ENCODE data around the gene ATP5F1E. TPM values are rescaled to one million over a fixed set of nuclear protein-coding genes. Genes with fewer than 3 reads are reported as not detected.

ATP5F1E gene
- total RNA-seq, 1 donor from 2014 or later: 102 TPM

DNA sequence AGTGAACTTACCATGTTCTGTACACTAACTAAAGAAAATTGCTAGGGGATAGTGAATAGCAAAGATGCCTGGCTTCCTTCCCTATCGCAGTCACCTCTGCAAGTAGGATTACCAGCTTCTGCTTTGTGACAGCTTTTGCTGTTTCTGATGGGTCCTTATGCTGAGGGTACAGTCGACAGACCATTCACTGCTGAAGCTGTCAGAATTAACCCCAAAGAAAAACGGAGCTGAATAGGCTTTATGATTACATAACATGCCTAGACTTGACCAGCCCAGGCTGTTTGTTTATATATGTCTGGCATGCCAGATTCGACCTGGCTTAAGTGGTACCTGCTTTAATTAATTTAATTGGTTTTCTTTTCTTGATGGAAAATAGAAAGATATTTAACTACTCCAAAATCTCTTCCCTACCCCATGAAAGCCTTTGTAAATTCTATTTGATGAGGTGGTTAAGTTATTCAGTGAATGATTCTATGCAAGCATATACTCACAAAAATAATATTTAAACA lies 32.1 kb upstream of the ATP5F1E start:
- Mint-ChIP-seq H3K27me3 (ENCODE audit: unreplicated experiment) (no peaks in the 10 kb centered on the region), H3K27ac (ENCODE audit: unreplicated experiment) (no peak overlapping the region), H3K4me1 (ENCODE audit: unreplicated experiment) (no peaks in the 10 kb centered on the region), H3K4me3 (ENCODE audit: unreplicated experiment) (no peak overlapping the region), H3K36me3 (ENCODE audit: low read depth, unreplicated experiment) (no peaks in the 10 kb centered on the region), H3K9me3 (ENCODE audit: unreplicated experiment) (no peaks in the 10 kb centered on the region)
- DNase-seq (ENCODE audit: low spot score): no peak
- TF ChIP-seq, protein P1, sequence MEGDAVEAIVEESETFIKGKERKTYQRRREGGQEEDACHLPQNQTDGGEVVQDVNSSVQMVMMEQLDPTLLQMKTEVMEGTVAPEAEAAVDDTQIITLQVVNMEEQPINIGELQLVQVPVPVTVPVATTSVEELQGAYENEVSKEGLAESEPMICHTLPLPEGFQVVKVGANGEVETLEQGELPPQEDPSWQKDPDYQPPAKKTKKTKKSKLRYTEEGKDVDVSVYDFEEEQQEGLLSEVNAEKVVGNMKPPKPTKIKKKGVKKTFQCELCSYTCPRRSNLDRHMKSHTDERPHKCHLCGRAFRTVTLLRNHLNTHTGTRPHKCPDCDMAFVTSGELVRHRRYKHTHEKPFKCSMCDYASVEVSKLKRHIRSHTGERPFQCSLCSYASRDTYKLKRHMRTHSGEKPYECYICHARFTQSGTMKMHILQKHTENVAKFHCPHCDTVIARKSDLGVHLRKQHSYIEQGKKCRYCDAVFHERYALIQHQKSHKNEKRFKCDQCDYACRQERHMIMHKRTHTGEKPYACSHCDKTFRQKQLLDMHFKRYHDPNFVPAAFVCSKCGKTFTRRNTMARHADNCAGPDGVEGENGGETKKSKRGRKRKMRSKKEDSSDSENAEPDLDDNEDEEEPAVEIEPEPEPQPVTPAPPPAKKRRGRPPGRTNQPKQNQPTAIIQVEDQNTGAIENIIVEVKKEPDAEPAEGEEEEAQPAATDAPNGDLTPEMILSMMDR (IDR thresholded peaks at IDR 0.05; ENCODE audit: unreplicated experiment): no peak

DNA sequence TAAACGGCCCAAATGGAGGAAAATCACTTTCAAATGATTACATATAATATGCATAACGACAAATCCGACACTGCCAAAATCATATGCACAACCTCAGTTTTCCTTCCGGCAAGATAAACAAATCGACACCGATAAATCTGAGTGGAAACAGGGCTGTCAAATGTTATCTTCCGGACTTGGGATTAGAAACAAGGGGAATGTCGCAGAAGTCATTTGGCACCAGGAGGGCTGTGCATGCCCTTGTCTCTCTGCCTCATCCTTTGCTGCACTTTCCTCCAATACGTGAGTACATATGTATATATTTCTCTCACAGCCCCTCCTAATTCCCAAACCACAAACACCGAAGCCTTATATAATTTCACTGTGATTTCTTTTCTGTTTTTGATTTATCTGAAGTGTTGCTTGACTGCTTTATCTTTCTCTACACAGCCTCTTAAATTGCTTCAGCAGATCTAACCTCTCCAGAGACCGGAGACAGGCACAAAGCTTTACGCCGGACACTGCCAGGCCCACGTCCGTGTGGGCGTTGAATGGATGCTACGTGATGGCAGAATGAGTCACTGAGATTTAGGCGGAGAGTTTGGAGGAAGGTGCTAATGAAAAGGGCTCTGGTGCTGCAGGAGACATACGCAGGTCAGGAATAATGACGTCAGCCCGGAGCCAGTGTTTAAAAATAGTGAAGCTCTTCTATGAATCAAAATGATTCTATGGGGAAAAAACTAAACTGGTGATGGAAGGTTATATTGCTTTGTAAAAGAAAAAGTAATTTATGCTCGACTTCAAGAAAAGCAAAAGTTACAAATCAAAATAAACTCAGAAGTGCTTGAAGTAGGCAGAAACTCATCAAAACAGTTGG lies 31.5 kb upstream of the ATP5F1E start:
- H3K9me3 Mint-ChIP-seq (ENCODE audit: unreplicated experiment): no peaks in the 10 kb centered on the region
- no peaks in the 10 kb centered on the region for H3K4me1 Mint-ChIP-seq (ENCODE audit: unreplicated experiment)
- H3K27me3 Mint-ChIP-seq (ENCODE audit: unreplicated experiment): no peaks in the 10 kb centered on the region
- H3K36me3 Mint-ChIP-seq (ENCODE audit: low read depth, unreplicated experiment): no peaks in the 10 kb centered on the region
- no peak for DNase-seq (ENCODE audit: low spot score)
- TF ChIP-seq, protein P1 (IDR thresholded peaks at IDR 0.05; ENCODE audit: unreplicated experiment): no peak
- no peak overlapping the region for H3K4me3 Mint-ChIP-seq (ENCODE audit: unreplicated experiment)
- no peak overlapping the region for H3K27ac Mint-ChIP-seq (ENCODE audit: unreplicated experiment)

DNA sequence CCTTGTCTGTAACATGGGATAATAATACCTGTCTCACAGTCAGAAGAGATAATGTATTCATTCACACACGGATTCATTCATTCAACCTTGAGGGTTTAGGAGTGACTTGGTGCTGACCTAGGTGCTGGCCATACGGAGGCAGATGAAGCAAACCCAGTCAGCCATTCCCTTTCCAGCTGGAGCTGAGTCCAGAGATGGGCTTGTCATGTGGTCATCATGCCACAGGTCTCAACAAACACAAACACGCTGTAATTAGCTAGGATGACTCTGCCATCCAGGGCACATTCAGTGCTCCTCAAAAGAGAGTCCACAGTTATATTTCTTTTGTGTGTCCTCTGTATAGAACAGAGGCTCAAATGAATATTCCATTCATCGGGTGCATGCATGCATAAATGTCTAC lies 29.9 kb upstream of the ATP5F1E start:
- DNase-seq (ENCODE audit: low spot score): no peak
- Mint-ChIP-seq H3K36me3 (ENCODE audit: low read depth, unreplicated experiment) (no peaks in the 10 kb centered on the region), H3K4me1 (ENCODE audit: unreplicated experiment) (no peaks in the 10 kb centered on the region), H3K4me3 (ENCODE audit: unreplicated experiment) (no peak overlapping the region), H3K9me3 (ENCODE audit: unreplicated experiment) (no peaks in the 10 kb centered on the region), H3K27me3 (ENCODE audit: unreplicated experiment) (no peaks in the 10 kb centered on the region), H3K27ac (ENCODE audit: unreplicated experiment) (no peak overlapping the region)
- TF ChIP-seq, protein P1 (IDR thresholded peaks at IDR 0.05; ENCODE audit: unreplicated experiment): no peak

DNA sequence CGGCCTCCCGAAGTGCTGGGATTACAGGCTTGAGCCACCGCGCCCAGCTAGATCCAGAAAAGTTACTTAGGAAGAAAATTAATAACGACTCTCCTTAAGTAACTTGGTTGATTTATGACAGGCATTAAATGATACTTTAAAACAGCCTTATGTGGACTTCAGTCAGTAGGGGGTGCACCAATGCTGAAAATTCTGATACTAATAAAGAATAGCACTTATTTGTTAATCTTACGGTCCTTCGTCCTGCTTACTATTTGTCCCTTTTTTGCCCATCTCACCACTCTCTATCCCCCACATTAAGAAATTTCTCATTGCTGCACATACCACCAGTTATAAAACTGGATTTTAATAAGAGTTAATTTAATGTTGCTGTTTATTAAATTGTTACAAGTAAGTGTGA lies 23.2 kb upstream of the ATP5F1E start:
- DNase-seq (ENCODE audit: low spot score): no peak
- H3K27me3 Mint-ChIP-seq (ENCODE audit: unreplicated experiment): peaks cover 2% of the 10 kb centered on the region
- H3K4me1 Mint-ChIP-seq (ENCODE audit: unreplicated experiment): peaks cover 3% of the 10 kb centered on the region
- no peak overlapping the region for H3K27ac Mint-ChIP-seq (ENCODE audit: unreplicated experiment)
- no peaks in the 10 kb centered on the region for H3K36me3 Mint-ChIP-seq (ENCODE audit: low read depth, unreplicated experiment)
- no peak overlapping the region for H3K4me3 Mint-ChIP-seq (ENCODE audit: unreplicated experiment)
- TF ChIP-seq, protein P1 (IDR thresholded peaks at IDR 0.05; ENCODE audit: unreplicated experiment): no peak
- H3K9me3 Mint-ChIP-seq (ENCODE audit: unreplicated experiment): no peaks in the 10 kb centered on the region

DNA sequence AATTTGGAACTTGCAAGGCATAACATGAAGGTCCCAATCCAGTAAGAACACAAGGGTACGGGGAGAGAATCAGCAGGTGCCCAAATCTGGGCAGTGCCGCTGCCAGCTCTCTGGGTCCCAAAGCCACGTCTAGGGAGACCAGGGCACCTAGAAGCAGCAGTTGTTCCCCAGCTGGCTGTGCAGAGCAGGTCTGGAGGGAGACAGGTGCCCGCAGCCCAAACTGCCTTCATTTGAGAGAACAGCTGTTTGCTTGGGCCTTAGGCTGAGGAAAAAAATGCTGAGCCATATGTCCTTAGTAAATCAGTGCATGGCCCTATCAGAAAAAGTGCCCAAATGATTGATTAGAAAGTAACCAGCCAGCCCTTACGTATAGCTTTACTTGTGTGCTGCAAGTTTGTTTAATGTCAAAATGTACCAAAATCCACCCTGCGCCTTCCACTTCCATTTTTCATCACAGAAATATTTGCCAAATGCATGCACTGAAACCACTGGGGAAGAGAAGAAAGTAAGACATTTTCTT lies 19.6 kb upstream of the ATP5F1E start:
- Mint-ChIP-seq H3K36me3 (ENCODE audit: low read depth, unreplicated experiment) (no peaks in the 10 kb centered on the region), H3K27ac (ENCODE audit: unreplicated experiment) (no peak overlapping the region), H3K4me1 (ENCODE audit: unreplicated experiment) (peaks cover 7% of the 10 kb centered on the region), H3K4me3 (ENCODE audit: unreplicated experiment) (no peak overlapping the region), H3K27me3 (ENCODE audit: unreplicated experiment) (peaks cover 2% of the 10 kb centered on the region), H3K9me3 (ENCODE audit: unreplicated experiment) (no peaks in the 10 kb centered on the region)
- DNase-seq (ENCODE audit: low spot score): no peak
- TF ChIP-seq, protein P1 (IDR thresholded peaks at IDR 0.05; ENCODE audit: unreplicated experiment): no peak
